Gastroesophageal sphincter (tissue), 3 donors: ENCODE results near the gene UBA6.

Experiments used
- POLR2AphosphoS5 ChIP-seq: sonication (generic); formaldehyde crosslinking; IDR thresholded peaks from one replicate; pipeline ENCODE4 v1.6.1; 2017; ENCODE audit warnings: antibody characterized with exemption
- TF ChIP-seq, protein P1 (sequence below), 4 experiments: fragments of 200-600 bp in 2 of 4; fragments of 450-650 bp in 2 of 4; sonication (generic) in 1 of 4; IDR thresholded peaks; one replicate each; pipeline ENCODE4 v1.5.1; 2017 to 2019; ENCODE audit warnings: antibody characterized with exemption in 4 of 4, mild to moderate bottlenecking in 2 of 4, moderate library complexity in 2 of 4

DNA sequence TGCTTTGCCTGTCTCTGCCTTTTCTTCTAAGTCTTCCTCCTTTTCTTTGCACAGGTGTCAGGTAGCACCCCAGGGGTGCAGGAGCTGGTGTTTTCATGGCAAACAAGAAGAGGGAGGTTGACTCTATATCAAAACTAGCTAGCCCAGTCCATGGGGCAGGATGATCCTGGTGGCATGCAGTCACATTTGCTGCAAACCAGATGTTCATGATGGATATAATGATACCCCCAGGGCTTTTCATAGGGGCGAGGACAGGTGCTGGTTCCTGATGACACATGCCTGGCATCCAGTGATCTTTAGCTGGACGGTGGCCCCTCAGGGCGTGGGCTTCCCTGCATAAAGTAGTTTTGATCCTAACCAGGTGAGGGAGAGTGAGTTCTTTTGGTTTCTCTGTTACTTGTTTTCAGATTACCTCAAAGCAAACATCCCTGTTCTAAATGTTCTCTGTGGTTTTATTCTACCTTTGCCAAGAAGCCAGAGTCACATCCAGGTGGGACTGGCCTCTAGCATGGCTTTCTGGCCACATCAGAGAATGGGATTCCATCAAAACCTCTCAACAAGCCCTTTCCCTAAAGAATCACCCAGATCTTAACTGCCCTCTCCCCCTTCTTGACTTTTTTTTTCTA is 11.2 kb upstream of the UBA6 start:
- TF ChIP-seq, protein P1, sequence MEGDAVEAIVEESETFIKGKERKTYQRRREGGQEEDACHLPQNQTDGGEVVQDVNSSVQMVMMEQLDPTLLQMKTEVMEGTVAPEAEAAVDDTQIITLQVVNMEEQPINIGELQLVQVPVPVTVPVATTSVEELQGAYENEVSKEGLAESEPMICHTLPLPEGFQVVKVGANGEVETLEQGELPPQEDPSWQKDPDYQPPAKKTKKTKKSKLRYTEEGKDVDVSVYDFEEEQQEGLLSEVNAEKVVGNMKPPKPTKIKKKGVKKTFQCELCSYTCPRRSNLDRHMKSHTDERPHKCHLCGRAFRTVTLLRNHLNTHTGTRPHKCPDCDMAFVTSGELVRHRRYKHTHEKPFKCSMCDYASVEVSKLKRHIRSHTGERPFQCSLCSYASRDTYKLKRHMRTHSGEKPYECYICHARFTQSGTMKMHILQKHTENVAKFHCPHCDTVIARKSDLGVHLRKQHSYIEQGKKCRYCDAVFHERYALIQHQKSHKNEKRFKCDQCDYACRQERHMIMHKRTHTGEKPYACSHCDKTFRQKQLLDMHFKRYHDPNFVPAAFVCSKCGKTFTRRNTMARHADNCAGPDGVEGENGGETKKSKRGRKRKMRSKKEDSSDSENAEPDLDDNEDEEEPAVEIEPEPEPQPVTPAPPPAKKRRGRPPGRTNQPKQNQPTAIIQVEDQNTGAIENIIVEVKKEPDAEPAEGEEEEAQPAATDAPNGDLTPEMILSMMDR (IDR thresholded peaks at IDR 0.05), result no peak
- no peak for TF ChIP-seq POLR2AphosphoS5
